HG03571 (cell line): ENCODE results near the gene SPEF2.

Source experiments
- ATAC-seq: cut with Tn5 transposase; IDR thresholded peaks from one replicate; pipeline ENCODE4 v1.9.1; 2021; ENCODE audit not compliant: unreplicated experiment

The SPEF2 gene

GRCh38 chr5:35777358-35778087 is 159.9 kb downstream of the SPEF2 start:
- ATAC-seq = no peak

GRCh38 chr5:35778259-35778769 is 160.7 kb downstream of the SPEF2 start:
- ATAC-seq = no peak

GRCh38 chr5:35780236-35780635 is 162.6 kb downstream of the SPEF2 start:
- ATAC-seq = no peak

- ATAC-seq = no peak
These were observed 163.6 kb downstream of the SPEF2 start for GRCh38 chr5:35781181-35781790.

- no peak for ATAC-seq
These were observed 165.9 kb downstream of the SPEF2 start for GRCh38 chr5:35783551-35783950.

- no peak for ATAC-seq
These were observed 168.0 kb downstream of the SPEF2 start for GRCh38 chr5:35785601-35786085.

- ATAC-seq = no peak
These were observed 171.1 kb downstream of the SPEF2 start for GRCh38 chr5:35788724-35789123.

GRCh38 chr5:35789732-35790456 is 172.2 kb downstream of the SPEF2 start:
- no peak for ATAC-seq

GRCh38 chr5:35790457-35790822 is 172.8 kb downstream of the SPEF2 start:
- no peak for ATAC-seq

- no peak for ATAC-seq
These were observed 176.6 kb downstream of the SPEF2 start for GRCh38 chr5:35794328-35794619.

- ATAC-seq = no peak
These were observed 177.2 kb downstream of the SPEF2 start for GRCh38 chr5:35794684-35795375.

- no peak for ATAC-seq
These were observed 181.5 kb downstream of the SPEF2 start for GRCh38 chr5:35799181-35799580.

GRCh38 chr5:35799753-35800152 is 182.1 kb downstream of the SPEF2 start:
- no peak for ATAC-seq

- no peak for ATAC-seq
These were observed 185.6 kb downstream of the SPEF2 start for GRCh38 chr5:35803191-35803651.

GRCh38 chr5:35804201-35804653 is 186.6 kb downstream of the SPEF2 start:
- no peak for ATAC-seq

GRCh38 chr5:35804841-35805240 is 187.2 kb downstream of the SPEF2 start:
- no peak for ATAC-seq

GRCh38 chr5:35810601-35811000 is 192.9 kb downstream of the SPEF2 start:
- no peak for ATAC-seq

- no peak for ATAC-seq
These were observed 193.6 kb downstream of the SPEF2 start for GRCh38 chr5:35811108-35811741.

- ATAC-seq = no peak
These were observed 195.9 kb downstream of the SPEF2 start for GRCh38 chr5:35813521-35813920.

GRCh38 chr5:35815089-35815936 is 197.7 kb downstream of the SPEF2 start:
- no peak for ATAC-seq
